ENCODE measurements around the gene MAP1LC3B.

- TF ChIP-seq CTCF (conservative IDR thresholded peaks at IDR 0.05) (no peak), EZH2 (IDR thresholded peaks at IDR 0.05; ENCODE audit: low read depth) (no peak)
These were observed 34.5 kb downstream of the MAP1LC3B start for GRCh38 chr16:87426423-87427215.
